Fibroblast of lung (primary cell): Measurements from ENCODE around the gene FLNB.

Source experiments
- CTCF ChIP-seq, 2 donors: IDR thresholded peaks in 1 of 2; conservative IDR thresholded peaks in 1 of 2; 1 replicate in 1 of 2; 2 replicates in 1 of 2; pipeline ENCODE4 v1.5.1; 2011 to 2012; ENCODE audit warnings: low read length in 2 of 2, control low read depth in 1 of 2, inconsistent platforms in 1 of 2, low read depth in 1 of 2, mild to moderate bottlenecking in 1 of 2
- EZH2 ChIP-seq: IDR thresholded peaks from 2 replicates; pipeline ENCODE4 v1.5.1; 2012; ENCODE audit warnings: low read length, control low read depth, mild to moderate bottlenecking; ENCODE audit errors: missing control alignments

GRCh38 chr3:58005669-58006068 is 2.6 kb upstream of the FLNB start:
- no peak for TF ChIP-seq EZH2
- no peak for TF ChIP-seq CTCF (conservative IDR thresholded peaks at IDR 0.05 in 1 of 2, IDR thresholded peaks at IDR 0.05 in 1 of 2; ENCODE audit: low read depth in 1 of 2, low read length in 2 of 2)
